ENCODE results near the gene OXNAD1. TPM values are rescaled to one million over a fixed set of nuclear protein-coding genes. Genes with fewer than 3 reads are reported as not detected.
A peak's percentile ranks its signal among the peaks of the same experiment; 100 is the strongest.

The OXNAD1 gene
- total RNA-seq, 3 donors from 2014 or later: 21.5 to 35.2 (median 28.4) TPM

DNA sequence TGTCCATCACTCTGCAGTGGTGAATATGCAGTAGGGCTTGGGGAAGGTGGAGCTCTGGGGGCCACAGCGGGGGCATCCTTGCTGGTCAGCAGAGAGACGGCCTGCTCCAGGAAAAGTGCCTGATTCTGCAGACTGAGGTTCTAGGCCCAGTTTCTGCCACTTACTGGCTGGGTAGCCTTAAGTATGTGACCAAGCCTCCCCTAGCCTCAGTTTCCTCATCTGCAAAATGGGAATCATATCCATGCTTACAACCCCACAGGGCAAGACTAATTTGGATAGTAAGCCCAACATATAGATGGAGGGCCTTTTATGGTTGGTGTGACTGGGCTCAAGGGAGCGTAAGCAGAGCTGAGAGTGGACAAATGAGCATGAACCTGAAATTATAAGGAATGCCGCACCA lies 60.8 kb downstream of the OXNAD1 start:
- intact Hi-C loops (cut with DNase I, micrococcal nuclease): no loop called here
- Histone ChIP-seq H3K4me3 (no peak overlapping the region), H3K9me3 (no peaks in the 10 kb centered on the region), H3K36me3 (ENCODE audit: low read depth) (no peaks in the 10 kb centered on the region), H3K4me1 (ENCODE audit: low read depth) (no peaks in the 10 kb centered on the region)
- ATAC-seq: no peak
- no peak for DNase-seq
- TF ChIP-seq, protein P1, sequence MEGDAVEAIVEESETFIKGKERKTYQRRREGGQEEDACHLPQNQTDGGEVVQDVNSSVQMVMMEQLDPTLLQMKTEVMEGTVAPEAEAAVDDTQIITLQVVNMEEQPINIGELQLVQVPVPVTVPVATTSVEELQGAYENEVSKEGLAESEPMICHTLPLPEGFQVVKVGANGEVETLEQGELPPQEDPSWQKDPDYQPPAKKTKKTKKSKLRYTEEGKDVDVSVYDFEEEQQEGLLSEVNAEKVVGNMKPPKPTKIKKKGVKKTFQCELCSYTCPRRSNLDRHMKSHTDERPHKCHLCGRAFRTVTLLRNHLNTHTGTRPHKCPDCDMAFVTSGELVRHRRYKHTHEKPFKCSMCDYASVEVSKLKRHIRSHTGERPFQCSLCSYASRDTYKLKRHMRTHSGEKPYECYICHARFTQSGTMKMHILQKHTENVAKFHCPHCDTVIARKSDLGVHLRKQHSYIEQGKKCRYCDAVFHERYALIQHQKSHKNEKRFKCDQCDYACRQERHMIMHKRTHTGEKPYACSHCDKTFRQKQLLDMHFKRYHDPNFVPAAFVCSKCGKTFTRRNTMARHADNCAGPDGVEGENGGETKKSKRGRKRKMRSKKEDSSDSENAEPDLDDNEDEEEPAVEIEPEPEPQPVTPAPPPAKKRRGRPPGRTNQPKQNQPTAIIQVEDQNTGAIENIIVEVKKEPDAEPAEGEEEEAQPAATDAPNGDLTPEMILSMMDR (IDR thresholded peaks at IDR 0.05): no peak

DNA sequence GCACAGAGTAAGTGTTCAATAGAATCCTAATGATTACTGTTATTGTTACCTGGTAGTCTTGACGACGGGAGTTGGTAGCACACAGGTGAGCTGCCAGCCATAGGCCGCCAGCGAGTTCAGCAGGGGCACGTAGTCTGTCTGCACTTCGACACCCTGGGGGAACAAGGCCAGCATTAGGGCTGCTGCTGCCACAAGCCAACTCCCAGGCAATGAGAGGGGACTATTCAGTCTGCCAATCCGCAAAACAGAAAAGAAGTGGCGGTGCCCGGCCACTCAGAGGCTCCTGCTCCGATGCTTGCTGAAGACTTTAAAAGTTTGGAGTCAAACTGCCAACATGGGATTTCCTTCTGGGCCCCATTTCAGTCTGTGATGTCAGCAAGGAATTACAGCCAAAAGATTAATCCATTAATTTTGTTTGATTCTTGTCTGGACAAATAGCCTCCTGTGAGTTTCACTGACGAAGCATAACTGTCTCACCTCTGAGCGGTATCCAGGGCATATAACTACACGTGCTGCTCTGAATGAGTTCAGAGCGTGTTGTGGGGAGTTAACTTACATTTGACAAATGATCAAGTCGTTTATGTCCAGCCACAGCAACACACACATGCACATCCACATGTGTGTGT lies 61.8 kb downstream of the OXNAD1 start:
- no peaks in the 10 kb centered on the region for H3K36me3 ChIP-seq (ENCODE audit: low read depth)
- no peak for ATAC-seq
- peaks cover 7% of the 10 kb centered on the region for H3K9me3 ChIP-seq
- H3K4me3 ChIP-seq: no peak overlapping the region
- TF ChIP-seq, protein P1 (IDR thresholded peaks at IDR 0.05): no peak
- intact Hi-C loops (cut with DNase I, micrococcal nuclease): no loop called here
- DNase-seq: no peak
- H3K4me1 ChIP-seq (ENCODE audit: low read depth): no peaks in the 10 kb centered on the region

DNA sequence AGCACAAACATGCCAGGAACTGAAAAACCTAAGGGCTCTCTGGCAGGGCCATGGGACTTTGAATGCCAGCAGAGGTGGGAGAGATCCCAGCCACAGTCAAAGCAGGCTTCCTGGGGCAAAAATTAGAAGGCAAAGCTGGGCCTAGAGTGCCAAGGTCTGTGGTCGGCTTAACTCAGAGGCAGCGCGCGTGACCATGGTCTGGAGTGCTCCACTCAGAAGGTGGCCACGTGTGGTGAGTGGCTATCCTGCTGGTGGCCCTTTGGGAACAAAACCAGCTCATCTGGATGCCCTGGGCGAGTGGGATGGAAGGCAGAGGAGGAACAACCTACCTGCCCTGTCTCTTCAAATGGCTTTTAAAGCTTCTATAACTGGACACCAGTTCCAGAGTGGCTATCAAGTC lies 63.1 kb downstream of the OXNAD1 start:
- intact Hi-C loops (cut with DNase I, micrococcal nuclease): no loop called here
- no peaks in the 10 kb centered on the region for H3K4me1 ChIP-seq (ENCODE audit: low read depth)
- DNase-seq: no peak
- H3K9me3 ChIP-seq: peaks cover 7% of the 10 kb centered on the region
- TF ChIP-seq, protein P1 (IDR thresholded peaks at IDR 0.05): no peak
- no peak for ATAC-seq
- H3K4me3 ChIP-seq: no peak overlapping the region
- H3K36me3 ChIP-seq (ENCODE audit: low read depth): no peaks in the 10 kb centered on the region

DNA sequence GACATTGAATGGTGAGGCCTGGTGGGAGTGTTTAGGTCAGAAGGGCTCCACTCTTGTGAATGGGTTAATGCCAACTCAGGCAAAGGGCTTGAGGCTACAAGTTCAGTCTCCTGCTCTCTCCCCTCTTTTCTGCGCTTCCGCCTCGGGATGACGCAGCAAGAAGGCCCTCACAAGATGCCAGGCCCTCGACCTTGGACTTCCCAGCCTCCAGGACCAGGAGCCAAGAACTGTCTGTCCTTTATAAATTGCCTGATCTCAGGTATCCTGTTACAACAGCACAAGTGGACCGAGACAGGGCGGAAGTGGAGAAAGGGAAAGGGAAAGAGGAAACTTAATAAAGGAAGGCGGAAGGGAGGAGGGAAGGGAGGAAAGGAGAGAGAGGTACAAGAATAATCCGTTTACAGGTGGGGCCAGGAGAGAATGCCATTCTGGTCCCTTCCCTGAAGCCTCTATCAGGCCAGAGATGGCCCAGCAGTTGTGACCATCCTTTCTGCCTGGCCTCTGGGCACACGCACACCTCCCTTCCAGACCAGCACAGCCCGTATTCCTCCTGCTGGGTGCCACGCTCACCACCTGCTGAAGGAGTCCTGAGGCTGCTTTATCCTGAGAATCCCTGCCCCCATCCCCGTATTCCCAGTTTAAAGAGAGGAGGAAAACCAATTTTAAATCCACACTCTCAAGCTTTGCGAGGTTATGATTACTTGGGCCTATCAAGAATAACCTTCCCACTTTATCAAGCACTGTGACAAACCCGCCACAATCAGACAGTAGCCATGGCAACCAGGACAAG lies 64.2 kb downstream of the OXNAD1 start:
- Histone ChIP-seq H3K4me3 (no peak overlapping the region), H3K4me1 (ENCODE audit: low read depth) (no peaks in the 10 kb centered on the region), H3K36me3 (ENCODE audit: low read depth) (no peaks in the 10 kb centered on the region), H3K9me3 (peaks cover 7% of the 10 kb centered on the region)
- DNase-seq (no peak), ATAC-seq (peak; percentile 13)
- TF ChIP-seq, protein P1 (IDR thresholded peaks at IDR 0.05): no peak
- intact Hi-C loops (cut with DNase I, micrococcal nuclease): no loop called here

DNA sequence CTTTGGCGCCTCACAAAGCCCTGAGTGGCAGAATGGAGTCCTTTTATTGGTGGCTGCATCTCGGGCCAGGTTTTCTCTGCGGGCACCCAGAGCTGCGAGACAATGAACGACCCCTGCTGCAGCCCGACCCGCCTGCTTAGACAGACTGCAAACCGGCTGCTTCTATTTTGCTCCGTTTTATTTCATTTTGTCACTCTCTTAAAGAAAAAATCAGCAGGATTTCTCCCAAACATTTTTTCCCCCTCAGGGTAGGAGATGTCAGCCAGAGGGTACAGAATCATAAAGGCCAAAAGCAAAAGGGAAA lies 64.8 kb downstream of the OXNAD1 start:
- no peak for DNase-seq
- intact Hi-C loops (cut with DNase I, micrococcal nuclease): no loop called here
- Histone ChIP-seq H3K9me3 (peaks cover 7% of the 10 kb centered on the region), H3K36me3 (ENCODE audit: low read depth) (no peaks in the 10 kb centered on the region), H3K4me3 (no peak overlapping the region), H3K4me1 (ENCODE audit: low read depth) (no peaks in the 10 kb centered on the region)
- no peak for ATAC-seq
- TF ChIP-seq, protein P1 (IDR thresholded peaks at IDR 0.05): no peak

Measured in mucosa of descending colon (tissue), 3 donors.